Tongue (tissue), 2 donors: Measurements from ENCODE around the gene OR5M11. TPM values are rescaled to one million over a fixed set of nuclear protein-coding genes. Genes with fewer than 3 reads are reported as not detected.
"Not testable (repeated sequence)": the region's sequence is repeated elsewhere in the genome, so short reads cannot be mapped to it uniquely, and the experiment has no call there.

Experiments used
- DNase-seq: peaks from one replicate; pipeline ENCODE4 v3.0.0-alpha.2; 2015
- total RNA-seq: library from RNA; depleted of rRNA; stranded (reverse); fragments of >200 nt; gene quantifications from one replicate; pipeline ENCODE4 v1.2.3, GENCODE V29; 2014

OR5M11 gene
- total RNA-seq, result not detected

DNA sequence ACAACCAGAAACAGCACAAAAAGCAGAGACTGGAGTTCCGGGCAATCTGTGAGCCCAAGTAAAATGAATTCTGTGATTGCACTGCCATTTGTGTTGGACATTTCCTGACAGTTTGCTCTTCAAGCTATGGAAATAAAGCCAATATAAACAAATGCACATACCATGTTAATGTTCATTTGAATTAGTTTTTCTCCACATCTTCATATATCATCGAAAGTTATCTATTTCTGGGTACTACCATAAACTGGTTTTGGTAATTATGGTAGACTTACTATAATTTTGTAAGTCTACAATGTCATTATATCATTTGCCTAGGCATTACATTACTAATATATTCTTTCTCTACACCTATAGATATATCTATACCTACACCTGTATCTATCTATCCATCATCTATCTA, at the start of gene OR5M11:
Gene OR5M11 (minus strand): TSS at position 101 of the 400 bp plus-strand sequence. CDS start 0 bp downstream, at position 101.
- no peak for DNase-seq

DNA sequence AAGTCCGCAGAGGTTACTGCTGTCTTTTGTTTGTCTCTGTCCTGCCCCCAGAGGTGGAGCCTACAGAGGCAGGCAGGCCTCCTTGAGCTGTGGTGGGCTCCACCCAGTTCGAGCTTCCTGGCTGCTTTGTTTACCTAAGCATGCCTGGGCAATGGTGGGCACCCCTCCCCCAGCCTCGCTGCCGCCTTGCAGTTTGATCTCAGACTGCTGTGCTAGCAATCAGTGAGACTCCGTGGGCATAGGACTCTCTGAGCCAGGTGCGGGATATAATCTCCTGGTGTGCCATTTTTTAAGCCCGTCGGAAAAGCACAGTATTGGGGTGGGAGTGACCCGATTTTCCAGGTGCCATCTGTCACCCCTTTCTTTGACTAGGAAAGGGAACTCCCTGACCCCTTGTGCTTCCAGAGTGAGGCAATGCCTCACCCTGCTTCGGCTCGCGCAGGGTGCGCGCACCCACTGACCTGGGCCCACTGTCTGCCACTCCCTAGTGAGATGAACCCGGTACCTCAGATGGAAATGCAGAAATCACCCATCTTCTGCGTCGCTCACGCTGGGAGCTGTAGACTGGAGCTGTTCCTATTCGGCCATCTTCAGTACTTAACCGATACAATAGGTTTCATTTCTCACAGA, 49.1 kb upstream of the OR5M11 start:
- not testable (repeated sequence) for DNase-seq

DNA sequence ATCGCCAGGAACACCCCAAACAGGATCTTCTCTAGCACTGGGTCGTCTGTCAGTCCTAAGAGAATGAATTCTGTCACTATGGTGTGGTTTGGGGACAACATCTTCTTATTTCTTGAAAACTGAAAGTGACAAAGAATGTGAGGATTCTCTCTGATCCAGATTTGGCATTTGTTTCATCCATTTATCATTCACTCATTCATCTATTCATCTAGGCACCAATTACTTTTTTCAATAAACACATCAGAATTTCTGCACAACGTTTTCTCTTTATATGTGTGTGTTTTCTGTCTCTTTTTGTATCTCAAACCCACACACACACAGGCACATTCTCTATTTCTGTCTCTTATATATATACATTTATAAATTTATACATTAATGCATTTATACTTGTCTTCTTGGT, 34.6 kb upstream of the OR5M11 start, which contains the start of gene OR5M10:
Gene OR5M10 (minus strand): TSS at position 101 of the 400 bp plus-strand sequence. CDS start 0 bp downstream, at position 101.
- no peak for DNase-seq

DNA sequence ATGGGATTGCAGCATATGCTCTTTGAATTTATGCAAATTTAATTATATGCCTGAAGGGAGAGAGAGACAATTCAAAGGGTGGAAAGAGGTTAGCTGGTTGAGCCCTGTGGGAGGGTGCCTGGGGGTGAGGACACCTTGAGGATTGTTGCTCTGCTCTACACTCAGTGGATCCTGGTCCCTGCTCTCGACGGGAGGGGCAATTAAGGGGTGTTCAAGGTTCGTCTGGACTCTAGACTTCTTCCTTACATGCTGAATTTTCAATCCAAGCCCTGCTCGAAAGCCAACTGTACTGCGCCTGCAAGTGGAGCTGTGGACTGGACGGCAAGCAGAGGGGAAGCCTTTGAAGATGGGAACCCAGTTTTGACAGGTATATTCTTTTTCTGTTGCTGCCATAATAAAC, 15.5 kb upstream of the OR5M11 start:
- no peak for DNase-seq

DNA sequence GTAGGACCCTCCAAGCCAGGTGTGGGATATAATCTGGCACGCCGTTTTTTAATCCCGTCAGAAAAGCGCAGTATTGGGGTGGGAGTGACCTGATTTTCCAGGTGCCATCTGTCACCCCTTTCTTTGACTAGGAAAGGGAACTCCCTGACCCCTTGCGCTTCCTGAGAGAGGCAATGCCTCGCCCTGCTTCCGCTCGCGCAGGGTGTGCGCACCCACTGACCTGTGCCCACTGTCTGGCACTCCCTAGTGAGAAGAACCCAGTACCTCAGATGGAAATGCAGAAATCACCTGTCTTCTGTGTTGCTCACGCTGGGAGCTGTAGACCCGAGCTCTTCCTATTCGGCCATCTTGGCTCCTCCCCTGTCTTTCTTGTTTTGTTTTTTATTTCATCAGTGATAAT, 11.6 kb upstream of the OR5M11 start:
- DNase-seq, result not testable (repeated sequence)

DNA sequence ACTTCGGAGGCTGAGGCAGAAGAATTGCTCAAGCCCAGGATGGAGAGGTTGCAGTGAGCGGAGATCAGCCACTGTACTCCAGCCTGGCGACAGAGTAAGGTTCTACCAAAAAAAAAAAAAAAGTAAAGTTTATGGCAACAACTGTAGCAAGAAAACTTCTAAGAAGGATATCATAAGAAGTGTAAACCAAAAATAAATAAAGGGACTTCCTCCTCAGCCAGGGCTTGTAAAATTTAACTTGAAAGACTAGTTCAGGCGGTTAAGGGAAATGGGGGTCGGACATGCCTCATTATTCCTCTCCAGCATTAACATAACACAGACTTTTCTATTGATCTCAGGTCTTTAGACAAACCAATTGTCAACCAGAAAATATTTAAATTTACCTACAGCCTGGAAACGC, 2.5 kb upstream of the OR5M11 start:
- no peak for DNase-seq

DNA sequence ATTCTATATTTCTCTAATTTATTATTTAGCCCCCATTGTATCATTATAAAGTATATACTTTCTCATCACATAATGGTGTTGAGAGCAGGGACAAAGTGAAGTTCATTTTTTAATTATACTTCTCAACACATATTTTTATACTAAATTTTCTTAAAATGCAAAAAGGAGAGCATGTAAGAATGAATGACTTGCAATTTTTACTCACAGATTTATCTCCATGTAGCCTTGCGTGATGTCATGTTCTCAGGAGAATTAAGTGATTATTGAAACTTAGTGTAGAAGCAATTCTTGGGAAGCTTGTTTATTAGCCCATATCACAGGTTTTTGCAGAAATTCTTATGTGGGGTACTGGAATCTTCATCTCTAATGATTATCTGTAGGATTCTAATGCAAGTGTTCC, 682 bp upstream of the OR5M11 start:
- no peak for DNase-seq

DNA sequence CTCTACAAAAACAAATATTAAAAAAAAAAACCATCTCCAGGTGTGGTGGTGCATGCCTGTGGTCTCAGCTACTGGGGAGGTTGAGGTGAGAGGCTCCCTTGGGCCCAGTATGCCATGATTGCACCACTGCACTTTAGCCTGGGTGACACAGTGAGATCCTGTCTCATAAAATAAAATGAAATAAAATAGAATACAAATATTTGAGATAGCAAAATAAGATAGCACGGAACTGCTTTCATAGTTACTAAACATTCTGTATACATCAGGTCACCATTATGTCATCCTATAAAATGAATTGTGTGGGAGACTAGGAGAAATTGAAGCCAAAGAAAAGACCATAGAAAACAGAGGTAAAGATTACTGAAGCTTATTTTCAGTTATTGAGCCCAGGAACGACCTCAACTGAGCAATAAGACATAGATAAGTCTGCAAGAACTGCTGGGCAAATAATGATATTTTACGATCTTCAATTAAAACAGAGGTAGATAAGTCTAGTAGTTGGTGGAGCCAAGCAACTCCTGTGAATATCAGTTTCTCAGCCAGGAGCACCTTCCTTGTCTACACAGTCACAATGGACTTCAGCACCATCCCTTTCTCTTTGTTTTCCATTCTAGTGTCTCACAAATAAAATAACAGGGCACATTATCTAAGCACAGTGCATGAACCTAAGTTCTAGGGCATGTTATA, 9.9 kb downstream of the OR5M11 start:
- DNase-seq, result no peak

DNA sequence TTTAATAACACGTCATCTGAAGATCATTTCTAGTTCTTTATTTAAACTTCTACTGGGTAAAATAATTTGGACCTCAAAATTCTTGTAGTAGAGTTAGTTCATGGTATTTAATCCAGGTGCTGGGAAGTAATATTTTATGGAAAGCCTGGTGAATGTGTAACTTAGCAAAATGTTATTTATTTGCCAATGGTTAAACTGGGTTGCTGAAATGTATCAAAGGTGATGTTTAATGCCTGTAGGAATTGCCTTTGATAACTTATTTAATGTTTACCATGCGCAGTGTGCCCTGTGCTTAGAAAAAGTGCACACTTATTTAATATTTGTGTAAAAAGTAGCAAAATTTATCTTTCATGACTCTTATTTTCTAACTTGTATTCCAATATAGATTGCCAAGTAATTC, 11.2 kb downstream of the OR5M11 start:
- no peak for DNase-seq

DNA sequence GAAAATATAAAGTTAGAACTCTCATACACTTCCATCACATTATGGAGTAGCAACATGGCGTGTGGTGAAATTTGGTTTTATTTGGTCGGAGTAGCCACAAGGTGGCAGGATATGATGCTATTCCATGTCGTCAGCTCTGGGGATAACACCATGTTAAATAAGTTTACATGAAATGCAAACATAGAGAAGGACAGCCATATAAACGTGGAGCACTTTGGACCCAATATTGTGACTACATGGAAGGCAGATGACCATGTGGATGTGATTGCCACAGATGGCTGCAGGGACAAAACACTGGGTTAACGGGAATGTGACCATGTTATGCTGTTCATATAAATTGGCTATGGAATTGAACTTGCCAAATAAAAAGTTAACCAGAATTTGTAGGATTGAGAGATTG, 21.0 kb downstream of the OR5M11 start:
- DNase-seq, result no peak

DNA sequence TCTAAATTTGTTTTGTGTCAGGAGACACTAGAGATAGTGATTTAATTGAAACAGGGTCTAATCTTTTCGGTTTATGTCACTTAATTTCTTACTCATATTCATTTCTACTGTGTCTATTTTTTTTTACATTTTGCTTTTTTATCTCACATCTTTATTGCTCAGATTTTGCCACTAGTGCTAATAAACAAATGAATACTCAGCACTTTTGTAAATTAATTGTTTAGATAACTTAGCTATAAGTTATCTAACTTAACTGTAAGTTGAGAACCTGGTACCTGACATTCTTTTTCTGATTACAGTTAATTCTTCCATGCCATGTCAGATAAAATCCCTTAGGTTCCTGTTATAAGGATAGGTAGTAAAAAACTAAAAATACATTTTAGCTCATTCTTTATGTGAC, 29.8 kb downstream of the OR5M11 start:
- DNase-seq, result no peak

DNA sequence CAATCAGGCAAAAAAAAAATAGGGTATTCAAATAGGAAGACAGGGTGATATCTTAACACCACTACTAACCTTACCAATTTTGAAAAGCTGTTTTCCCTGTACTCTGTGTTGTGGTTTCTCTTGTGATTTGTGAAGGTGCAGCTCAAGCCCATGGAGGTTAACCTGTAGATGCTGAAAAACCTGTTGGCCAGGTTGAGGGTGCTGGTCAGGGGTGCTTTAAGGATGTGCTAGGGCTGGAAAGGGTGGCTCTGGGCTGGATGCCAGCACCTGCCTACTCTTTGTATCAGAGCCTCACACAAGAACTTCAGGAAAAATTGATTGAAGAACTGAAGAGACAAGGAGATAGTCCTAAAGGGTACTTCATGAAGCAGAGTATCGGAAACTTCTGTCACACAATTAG, 33.6 kb downstream of the OR5M11 start:
- no peak for DNase-seq

DNA sequence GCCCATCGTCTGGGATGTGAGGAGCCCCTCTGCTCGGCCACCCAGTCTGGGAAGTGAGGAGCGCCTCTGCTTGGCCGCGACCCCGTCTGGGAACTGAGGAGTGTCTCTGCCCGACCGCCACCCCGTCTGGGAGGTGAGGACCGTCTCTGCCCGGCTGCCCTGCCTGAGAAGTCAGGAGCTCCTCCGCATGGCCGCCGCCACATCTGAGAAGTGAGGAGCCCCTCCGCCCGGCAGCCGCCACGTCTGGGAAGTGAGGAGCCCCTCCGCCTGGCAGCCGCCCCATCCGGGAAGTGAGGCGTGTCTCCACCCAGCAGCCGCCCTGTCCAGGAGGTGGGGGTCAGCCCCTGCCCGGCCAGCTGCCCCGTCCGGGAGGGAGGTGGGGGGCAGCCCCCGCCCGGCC, 46.0 kb downstream of the OR5M11 start:
- DNase-seq, result no peak

DNA sequence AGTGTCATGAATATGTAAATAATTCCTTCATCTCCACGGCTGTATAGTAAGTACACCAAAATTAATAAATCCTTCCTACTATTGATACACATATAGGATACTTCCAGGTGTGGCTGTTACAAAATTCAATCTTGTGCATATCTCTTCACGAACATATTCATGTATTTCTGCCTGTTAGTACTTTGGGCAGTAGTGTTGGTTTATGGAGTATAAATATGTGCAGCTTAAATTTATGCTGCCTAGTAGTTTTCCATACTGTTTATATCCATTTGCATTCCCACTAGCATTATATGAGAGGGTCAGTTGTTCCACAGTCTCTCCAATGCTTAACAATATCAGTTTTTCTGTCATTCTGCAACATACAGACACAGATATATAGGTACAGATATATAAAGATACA, 47.9 kb downstream of the OR5M11 start:
- no peak for DNase-seq

Other genes starting within 250 kb of the OR5M11 start
- not detected for gene OR8K3, start 228.1 kb downstream of the OR5M11 start, total RNA-seq
- not detected for gene OR8K1, start 197.2 kb downstream of the OR5M11 start, total RNA-seq
- not detected for gene OR8J1, start 189.0 kb downstream of the OR5M11 start, total RNA-seq
- not detected for gene OR8U1, start 167.6 kb downstream of the OR5M11 start, total RNA-seq
- not detected for gene OR5AL1, start 130.6 kb downstream of the OR5M11 start, total RNA-seq
- not detected for gene OR5M3, start 69.9 kb downstream of the OR5M11 start, total RNA-seq
- gene OR5M8, start 51.9 kb downstream of the OR5M11 start, total RNA-seq, result not detected
- gene OR5M10, start 34.5 kb upstream of the OR5M11 start, total RNA-seq, result not detected
- gene OR5M1, start 71.6 kb upstream of the OR5M11 start, total RNA-seq, result not detected
- not detected for gene OR5AP2, start 99.2 kb upstream of the OR5M11 start, total RNA-seq
- not detected for gene OR5AR1, start 120.4 kb upstream of the OR5M11 start, total RNA-seq
- gene OR9G1, start 155.8 kb upstream of the OR5M11 start, total RNA-seq, result not detected
- gene OR9G4, start 205.4 kb upstream of the OR5M11 start, total RNA-seq, result not detected